GM12891 (cell line): Measurements from ENCODE around the gene CUBN.

Experiments
- POLR2A ChIP-seq: IDR thresholded peaks from 2 replicates; pipeline ENCODE4 v1.6.1; 2011; ENCODE audit warnings: low read depth, low read length, control low read depth
- POLR2AphosphoS5 ChIP-seq: IDR thresholded peaks from 2 replicates; pipeline ENCODE4 v1.6.1; 2011; ENCODE audit warnings: low read depth, low read length, control low read depth

GRCh38 chr10:16809074-16809718 is 320.4 kb downstream of the CUBN start:
- TF ChIP-seq POLR2A (no peak), POLR2AphosphoS5 (no peak)
